ENCODE data around the gene GPR137. TPM values are rescaled to one million over a fixed set of nuclear protein-coding genes. Genes with fewer than 3 reads are reported as not detected.

The GPR137 gene
- total and polyA plus RNA-seq, 2 experiments from 2014 or later, result 35.7 to 37.6 TPM

GRCh38 chr11:64269540-64270220 lies 16.0 kb upstream of the GPR137 start:
- WGBS, 2 experiments (ENCODE audit: low coverage in 1 of 2, low lambda C conversion rate in 2 of 2, missing lambda C conversion rate in 2 of 2), result 1% methylated on average over 48 to 58 of the region's 58 CpGs

GRCh38 chr11:64275031-64275800 lies 10.4 kb upstream of the GPR137 start:
- H2AFZ ChIP-seq, result no peak overlapping the region
- no peak overlapping the region for H3K4me3 ChIP-seq
- peaks cover 41% of the 10 kb centered on the region for H3F3A ChIP-seq (ENCODE audit: insufficient read depth)
- TF ChIP-seq EZH2phosphoT487 (IDR thresholded peaks at IDR 0.05; ENCODE audit: insufficient read depth, low read depth) (no peak), EZH2 (IDR thresholded peaks at IDR 0.05; ENCODE audit: insufficient read depth, poor library complexity, severe bottlenecking) (no peak)
- H3K9me3 ChIP-seq (ENCODE audit: low read depth), result no peaks in the 10 kb centered on the region
- no peaks in the 10 kb centered on the region for H3K9me2 ChIP-seq (ENCODE audit: insufficient read depth)
- in situ Hi-C loops (cut with MboI), result no loop called here
- no peak overlapping the region for H3K9ac ChIP-seq
- H3K36me3 ChIP-seq (ENCODE audit: low read depth), result 0 out of 2 replicates have a peak, but pooled peaks cover 4% of the 10 kb centered on the region
- peaks cover 21% of the 10 kb centered on the region for H3K4me1 ChIP-seq (ENCODE audit: insufficient read depth)
- peaks cover 34% of the 10 kb centered on the region for H3K79me2 ChIP-seq (ENCODE audit: insufficient read depth)
- H3K27me3 ChIP-seq (replicated peaks; ENCODE audit: insufficient read depth), result no peaks in the 10 kb centered on the region
- WGBS, 2 experiments (ENCODE audit: low coverage in 1 of 2, low lambda C conversion rate in 2 of 2, missing lambda C conversion rate in 2 of 2), result 92% methylated on average over 13 to 15 of the region's 15 CpGs
- no peak for DNase-seq
- no peaks in the 10 kb centered on the region for H4K20me1 ChIP-seq (ENCODE audit: insufficient read depth)
- no peak overlapping the region for H3K4me2 ChIP-seq (ENCODE audit: unreplicated experiment)
- H3K27ac ChIP-seq, result no peak overlapping the region

More at GRCh38 chr11:64269540-64270220, 16.0 kb upstream of the GPR137 start:
- Histone ChIP-seq H3K9me3 (ENCODE audit: low read depth) (no peaks in the 10 kb centered on the region), H3K9me2 (ENCODE audit: insufficient read depth) (no peaks in the 10 kb centered on the region), H3K36me3 (ENCODE audit: low read depth) (no peaks in the 10 kb centered on the region), H3K27me3 (replicated peaks; ENCODE audit: insufficient read depth) (no peaks in the 10 kb centered on the region), H2AFZ (peak overlapping the region; percentile 62), H3K79me2 (ENCODE audit: insufficient read depth) (peaks cover 30% of the 10 kb centered on the region), H3K9ac (peak overlapping the region; percentile 84), H3K4me1 (ENCODE audit: insufficient read depth) (peaks cover 23% of the 10 kb centered on the region), H3K4me2 (ENCODE audit: unreplicated experiment) (peak overlapping the region; percentile 83), H3K27ac (peak overlapping the region; percentile 83), H3F3A (ENCODE audit: insufficient read depth) (peaks cover 23% of the 10 kb centered on the region), H3K4me3 (peak overlapping the region; percentile 87), H4K20me1 (ENCODE audit: insufficient read depth) (no peaks in the 10 kb centered on the region)
- no peak for TF ChIP-seq EZH2 (IDR thresholded peaks at IDR 0.05; ENCODE audit: insufficient read depth, poor library complexity, severe bottlenecking)
- peak; percentile 100 for DNase-seq
- in situ Hi-C loops (cut with MboI), result no loop called here

GRCh38 chr11:64275841-64276240 lies 9.8 kb upstream of the GPR137 start:
- in situ Hi-C loops (cut with MboI), result no loop called here
- TF ChIP-seq EZH2 (IDR thresholded peaks at IDR 0.05; ENCODE audit: insufficient read depth, poor library complexity, severe bottlenecking) (no peak), EZH2phosphoT487 (IDR thresholded peaks at IDR 0.05; ENCODE audit: insufficient read depth, low read depth) (no peak)
- Histone ChIP-seq H4K20me1 (ENCODE audit: insufficient read depth) (no peaks in the 10 kb centered on the region), H2AFZ (no peak overlapping the region), H3K4me3 (no peak overlapping the region), H3K4me2 (ENCODE audit: unreplicated experiment) (no peak overlapping the region), H3K36me3 (ENCODE audit: low read depth) (0 out of 2 replicates have a peak, but pooled peaks cover 4% of the 10 kb centered on the region), H3F3A (ENCODE audit: insufficient read depth) (peaks cover 36% of the 10 kb centered on the region), H3K9ac (no peak overlapping the region), H3K27me3 (replicated peaks; ENCODE audit: insufficient read depth) (no peaks in the 10 kb centered on the region), H3K27ac (peak overlapping the region; percentile 34; the same call in 1 of the 2 replicates), H3K9me3 (ENCODE audit: low read depth) (no peaks in the 10 kb centered on the region), H3K4me1 (ENCODE audit: insufficient read depth) (peaks cover 21% of the 10 kb centered on the region), H3K79me2 (ENCODE audit: insufficient read depth) (peaks cover 34% of the 10 kb centered on the region), H3K9me2 (ENCODE audit: insufficient read depth) (no peaks in the 10 kb centered on the region)
- DNase-seq, result no peak
- WGBS, 2 experiments (ENCODE audit: low coverage in 1 of 2, low lambda C conversion rate in 2 of 2, missing lambda C conversion rate in 2 of 2), result 82 to 83% methylated on average over 2 of the region's 2 CpGs

GRCh38 chr11:64276653-64277431 lies 8.8 kb upstream of the GPR137 start:
- Histone ChIP-seq H3K79me2 (ENCODE audit: insufficient read depth) (peaks cover 37% of the 10 kb centered on the region), H3K4me3 (peak overlapping the region; percentile 15; the same call in 1 of the 2 replicates), H3K9me2 (ENCODE audit: insufficient read depth) (no peaks in the 10 kb centered on the region), H4K20me1 (ENCODE audit: insufficient read depth) (no peaks in the 10 kb centered on the region), H3K9ac (peak overlapping the region; percentile 52), H3K27ac (peak overlapping the region; percentile 84), H3K4me1 (ENCODE audit: insufficient read depth) (peaks cover 19% of the 10 kb centered on the region), H3K9me3 (ENCODE audit: low read depth) (no peaks in the 10 kb centered on the region), H3K36me3 (ENCODE audit: low read depth) (0 out of 2 replicates have a peak, but pooled peaks cover 4% of the 10 kb centered on the region), H3K4me2 (ENCODE audit: unreplicated experiment) (peak overlapping the region; percentile 58), H3F3A (ENCODE audit: insufficient read depth) (peaks cover 32% of the 10 kb centered on the region), H2AFZ (peak overlapping the region; percentile 68), H3K27me3 (replicated peaks; ENCODE audit: insufficient read depth) (no peaks in the 10 kb centered on the region)
- no peak for TF ChIP-seq EZH2phosphoT487 (IDR thresholded peaks at IDR 0.05; ENCODE audit: insufficient read depth, low read depth)
- peak; percentile 92 for DNase-seq
- in situ Hi-C loops (cut with MboI), result no loop called here
- WGBS, 2 experiments (ENCODE audit: low coverage in 1 of 2, low lambda C conversion rate in 2 of 2, missing lambda C conversion rate in 2 of 2), result 18 to 23% methylated on average over 17 of the region's 17 CpGs

All from GM23248 (cell line).